Natural killer cell (primary cell): ENCODE data around the gene SLBP. TPM values are rescaled to one million over a fixed set of nuclear protein-coding genes. Genes with fewer than 3 reads are reported as not detected.

Source experiments
- ATAC-seq, 3 donors: fragments of 150-1000 bp in 2 of 3; fragments of 200-7000 bp in 1 of 3; cut with Tn5 transposase; 1 replicate in 1 of 3; 2 replicates in 2 of 3; pipeline ENCODE4 v1.10.0; 2021; ENCODE audit warnings: mild to moderate bottlenecking in 2 of 3, moderate library complexity in 2 of 3
- DNase-seq, 2 donors: peaks; one replicate each; pipeline versions ENCODE4 v3.0.0 to v3.0.0-alpha.2; 2013 to 2021; ENCODE audit warnings: mixed read lengths in 1 of 2
- H3K27ac ChIP-seq: one replicate; pipeline ENCODE4 v1.5.1; 2013; ENCODE audit warnings: mild to moderate bottlenecking, low read length
- H3K27me3 ChIP-seq: one replicate; pipeline ENCODE4 v1.6.1; 2013; ENCODE audit warnings: low read length; ENCODE audit not compliant: control insufficient read depth, insufficient read depth
- H3K36me3 ChIP-seq: one replicate; pipeline ENCODE4 v1.6.1; 2013; ENCODE audit warnings: low read length; ENCODE audit not compliant: control insufficient read depth, insufficient read depth
- H3K4me1 ChIP-seq: one replicate; pipeline ENCODE4 v1.6.1; 2013; ENCODE audit warnings: low read length; ENCODE audit not compliant: control insufficient read depth, insufficient read depth
- H3K4me3 ChIP-seq: one replicate; pipeline ENCODE4 v1.5.1; 2013; ENCODE audit warnings: low read length
- H3K9me3 ChIP-seq: one replicate; pipeline ENCODE4 v1.6.1; 2013; ENCODE audit warnings: low read length; ENCODE audit not compliant: control insufficient read depth, insufficient read depth
- H3K27ac Mint-ChIP-seq, 2 donors: one replicate each; pipeline ENCODE4 v1.8.0; 2022; ENCODE audit warnings: mild to moderate bottlenecking in 2 of 2, mixed read lengths in 2 of 2, moderate library complexity in 1 of 2
- H3K27me3 Mint-ChIP-seq, 2 donors: one replicate each; pipeline ENCODE4 v1.8.0; 2022; ENCODE audit warnings: low read depth in 2 of 2, mixed read lengths in 2 of 2
- H3K36me3 Mint-ChIP-seq: one replicate; pipeline ENCODE4 v1.8.0; 2022; ENCODE audit warnings: mixed read lengths
- H3K4me1 Mint-ChIP-seq, 2 donors: one replicate each; pipeline ENCODE4 v1.8.0; 2022; ENCODE audit warnings: mixed read lengths in 2 of 2
- H3K4me3 Mint-ChIP-seq: one replicate; pipeline ENCODE4 v1.8.0; 2022; ENCODE audit warnings: mild to moderate bottlenecking, moderate library complexity, mixed read lengths
- H3K9me3 Mint-ChIP-seq, 2 donors: one replicate each; pipeline ENCODE4 v1.8.0; 2022; ENCODE audit warnings: mixed read lengths in 2 of 2
- WGBS: methylation state at CpG from one replicate; pipeline ENCODE4 v1.1.7; 2013; ENCODE audit warnings: missing lambda C conversion rate; ENCODE audit not compliant: insufficient coverage; 5-methylcytosine and 5-hydroxymethylcytosine counted together
- intact Hi-C: fragments of 100-400 bp; cut with micrococcal nuclease; formaldehyde crosslinking; loops from one replicate; pipeline ENCODE4 v1.14.2; 2022
- total RNA-seq, 4 donors: library from RNA; stranded (reverse); fragments of 120-200 nt in 1 of 4; gene quantifications; one replicate each; pipeline versions ENCODE4 v1.2.3 to v1.2.4, GENCODE V29; 2013 to 2022
- TF ChIP-seq, protein P1 (sequence below): fragments of 200-600 bp; IDR thresholded peaks from one replicate; pipeline ENCODE4 v1.8.0; 2022; ENCODE audit warnings: antibody characterized with exemption

SLBP gene
- total RNA-seq, 3 donors from 2014 or later (not counting 1 experiment from before 2014, with no cell fraction given), result 29.5 to 38.8 (median 38.6) TPM

DNA sequence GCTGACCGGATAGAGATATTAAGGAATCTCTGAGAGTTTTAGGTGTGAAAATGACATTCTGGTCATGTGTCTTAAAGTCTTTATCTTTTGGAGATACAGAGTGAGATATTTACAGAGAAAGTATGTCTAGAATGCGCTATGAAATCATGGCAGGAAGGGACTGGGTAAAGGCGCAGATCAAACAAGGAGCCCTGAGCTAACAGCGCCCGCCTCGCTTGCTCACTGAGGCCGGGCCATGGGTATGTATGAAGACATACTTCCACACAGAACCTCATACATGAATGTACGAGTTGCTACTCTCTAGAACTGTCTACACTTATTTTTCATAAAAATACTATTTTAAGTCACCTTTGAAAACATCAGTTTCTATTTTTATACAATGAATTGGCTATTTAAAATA lies 48.0 kb downstream of the SLBP start:
- intact Hi-C loops, result no loop called here
- H3K4me3 Mint-ChIP-seq, result no peak overlapping the region
- H3K9me3 ChIP-seq, result no peaks in the 10 kb centered on the region
- H3K27ac Mint-ChIP-seq, result no peak overlapping the region
- H3K4me3 ChIP-seq, result no peak overlapping the region
- H3K27me3 ChIP-seq, result no peaks in the 10 kb centered on the region
- H3K4me1 ChIP-seq, result no peaks in the 10 kb centered on the region
- H3K36me3 ChIP-seq, result no peaks in the 10 kb centered on the region
- 98% methylated on average over 8 of the region's 8 CpGs for WGBS
- ATAC-seq (no peak), DNase-seq (no peak)
- H3K36me3 Mint-ChIP-seq, result no peaks in the 10 kb centered on the region
- H3K9me3 Mint-ChIP-seq, result no peaks in the 10 kb centered on the region
- TF ChIP-seq, protein P1, sequence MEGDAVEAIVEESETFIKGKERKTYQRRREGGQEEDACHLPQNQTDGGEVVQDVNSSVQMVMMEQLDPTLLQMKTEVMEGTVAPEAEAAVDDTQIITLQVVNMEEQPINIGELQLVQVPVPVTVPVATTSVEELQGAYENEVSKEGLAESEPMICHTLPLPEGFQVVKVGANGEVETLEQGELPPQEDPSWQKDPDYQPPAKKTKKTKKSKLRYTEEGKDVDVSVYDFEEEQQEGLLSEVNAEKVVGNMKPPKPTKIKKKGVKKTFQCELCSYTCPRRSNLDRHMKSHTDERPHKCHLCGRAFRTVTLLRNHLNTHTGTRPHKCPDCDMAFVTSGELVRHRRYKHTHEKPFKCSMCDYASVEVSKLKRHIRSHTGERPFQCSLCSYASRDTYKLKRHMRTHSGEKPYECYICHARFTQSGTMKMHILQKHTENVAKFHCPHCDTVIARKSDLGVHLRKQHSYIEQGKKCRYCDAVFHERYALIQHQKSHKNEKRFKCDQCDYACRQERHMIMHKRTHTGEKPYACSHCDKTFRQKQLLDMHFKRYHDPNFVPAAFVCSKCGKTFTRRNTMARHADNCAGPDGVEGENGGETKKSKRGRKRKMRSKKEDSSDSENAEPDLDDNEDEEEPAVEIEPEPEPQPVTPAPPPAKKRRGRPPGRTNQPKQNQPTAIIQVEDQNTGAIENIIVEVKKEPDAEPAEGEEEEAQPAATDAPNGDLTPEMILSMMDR, result no peak
- no peaks in the 10 kb centered on the region for H3K4me1 Mint-ChIP-seq
- H3K27me3 Mint-ChIP-seq, result no peaks in the 10 kb centered on the region
- no peak overlapping the region for H3K27ac ChIP-seq

DNA sequence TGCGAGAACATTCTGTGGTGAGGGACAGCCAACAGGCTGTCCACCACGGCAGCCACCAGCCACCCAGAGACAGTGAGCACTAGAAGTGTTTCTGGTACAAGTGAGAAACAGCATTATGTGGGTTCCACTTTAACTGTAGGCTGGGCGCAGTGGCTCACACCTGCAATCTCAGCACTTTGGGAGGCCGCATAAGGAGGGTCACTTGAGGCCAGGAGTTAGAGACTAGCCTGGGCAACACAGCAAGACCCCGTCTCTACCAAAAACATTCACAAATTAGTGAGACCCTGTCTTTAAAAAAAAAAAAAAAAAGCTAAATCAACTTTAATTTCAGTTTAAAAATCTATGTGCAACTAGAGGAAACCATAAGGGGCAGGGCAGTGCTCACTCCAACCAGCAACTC lies 48.6 kb downstream of the SLBP start:
- no peaks in the 10 kb centered on the region for H3K36me3 ChIP-seq
- ATAC-seq (no peak), DNase-seq (no peak)
- H3K4me3 ChIP-seq, result no peak overlapping the region
- no peaks in the 10 kb centered on the region for H3K27me3 ChIP-seq
- Mint-ChIP-seq H3K27me3 (no peaks in the 10 kb centered on the region), H3K4me3 (no peak overlapping the region), H3K4me1 (no peaks in the 10 kb centered on the region), H3K9me3 (no peaks in the 10 kb centered on the region), H3K36me3 (no peaks in the 10 kb centered on the region), H3K27ac (no peak overlapping the region)
- no peaks in the 10 kb centered on the region for H3K4me1 ChIP-seq
- intact Hi-C loops, result no loop called here
- TF ChIP-seq, protein P1, result no peak
- no peak overlapping the region for H3K27ac ChIP-seq
- 89% methylated on average over 5 of the region's 5 CpGs for WGBS
- H3K9me3 ChIP-seq, result no peaks in the 10 kb centered on the region

DNA sequence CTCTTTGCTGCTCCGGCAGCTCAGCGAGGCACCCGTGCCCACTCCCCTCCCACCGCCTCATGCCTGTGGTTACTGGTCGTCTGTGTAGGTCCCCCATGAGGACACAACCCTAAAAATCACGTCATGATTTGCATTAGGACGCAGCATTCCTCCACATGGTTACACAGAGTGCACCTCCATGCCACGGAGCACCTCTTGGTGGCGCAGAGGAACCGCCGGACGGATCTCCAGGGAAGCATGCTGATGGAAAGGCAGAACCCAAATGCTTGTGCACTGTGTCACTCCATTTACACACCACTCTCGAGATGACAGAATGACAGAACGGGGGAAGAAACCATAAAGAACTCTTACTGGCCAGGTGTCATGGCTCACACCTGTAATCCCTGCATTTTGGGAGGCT lies 50.4 kb downstream of the SLBP start:
- DNase-seq, result no peak

More for the DNA sequence above, 50.4 kb downstream of the SLBP start:
- Mint-ChIP-seq H3K27me3 (no peaks in the 10 kb centered on the region), H3K4me3 (no peak overlapping the region), H3K27ac (no peak overlapping the region), H3K36me3 (no peaks in the 10 kb centered on the region), H3K9me3 (no peaks in the 10 kb centered on the region), H3K4me1 (no peaks in the 10 kb centered on the region)
- TF ChIP-seq, protein P1, result no peak
- Histone ChIP-seq H3K27ac (no peak overlapping the region), H3K4me1 (no peaks in the 10 kb centered on the region), H3K36me3 (no peaks in the 10 kb centered on the region), H3K4me3 (no peak overlapping the region), H3K27me3 (no peaks in the 10 kb centered on the region), H3K9me3 (no peaks in the 10 kb centered on the region)
- intact Hi-C loops, result no loop called here
- 89% methylated on average over 14 of the region's 14 CpGs for WGBS
- no peak for ATAC-seq
